Loucy (cell line): ENCODE results near the gene ZBTB2.

Experiments used
- H2AFZ ChIP-seq: fragments of 200-600 bp; sonication (generic); 2 replicates; pipeline ENCODE4 v1.6.0; 2016; ENCODE audit warnings: antibody characterized with exemption, mild to moderate bottlenecking, low read length, moderate library complexity
- H3F3A ChIP-seq: fragments of 200-600 bp; 2 replicates; pipeline ENCODE4 v1.6.0; 2016; ENCODE audit warnings: antibody characterized with exemption, low read depth, mild to moderate bottlenecking
- H3K27me3 ChIP-seq: fragments of 200-600 bp; sonication (generic); 2 replicates; pipeline ENCODE4 v1.6.1; 2014; ENCODE audit warnings: low read length, mild to moderate bottlenecking; ENCODE audit not compliant: insufficient read depth, poor library complexity, severe bottlenecking
- H3K36me3 ChIP-seq: fragments of 200-600 bp; sonication (generic); 2 replicates; pipeline ENCODE4 v1.6.1; 2016; ENCODE audit warnings: low read length; ENCODE audit not compliant: insufficient read depth
- H3K4me1 ChIP-seq: fragments of 200-600 bp; sonication (generic); 2 replicates; pipeline ENCODE4 v1.5.1; 2014; ENCODE audit warnings: low read length, mild to moderate bottlenecking; ENCODE audit not compliant: insufficient read depth, poor library complexity, severe bottlenecking
- H3K4me2 ChIP-seq: fragments of 200-600 bp; sonication (generic); 2 replicates; pipeline ENCODE4 v1.6.0; 2014; ENCODE audit warnings: antibody characterized with exemption, low read length, low read depth, mild to moderate bottlenecking; ENCODE audit not compliant: poor library complexity, severe bottlenecking
- H3K4me3 ChIP-seq: fragments of 200-600 bp; sonication (generic); 2 replicates; pipeline ENCODE4 v1.5.1; 2014; ENCODE audit warnings: low read length, mild to moderate bottlenecking, mixed read lengths; ENCODE audit not compliant: poor library complexity, severe bottlenecking
- H3K79me2 ChIP-seq: fragments of 200-600 bp; sonication (generic); 2 replicates; pipeline ENCODE4 v1.6.1; 2014; ENCODE audit warnings: low read length; ENCODE audit not compliant: insufficient read depth
- H3K9ac ChIP-seq: fragments of 200-600 bp; sonication (generic); 2 replicates; pipeline ENCODE4 v1.6.0; 2014; ENCODE audit warnings: mild to moderate bottlenecking, low read depth, low read length, moderate library complexity; ENCODE audit not compliant: poor library complexity, severe bottlenecking
- H3K9me2 ChIP-seq: fragments of 200-600 bp; sonication (generic); replicated peaks from 2 replicates; pipeline ENCODE4 v1.6.1; 2016; ENCODE audit warnings: low read depth, low read length, mixed read lengths
- H3K9me3 ChIP-seq: fragments of 200-600 bp; sonication (generic); 2 replicates; pipeline ENCODE4 v1.6.1; 2014; ENCODE audit warnings: mild to moderate bottlenecking, antibody characterized with exemption, low read length, low read depth; ENCODE audit not compliant: insufficient read depth
- H4K20me1 ChIP-seq: fragments of 200-600 bp; sonication (generic); 2 replicates; pipeline ENCODE4 v1.6.0; 2014; ENCODE audit warnings: antibody characterized with exemption, low read length, mild to moderate bottlenecking; ENCODE audit not compliant: insufficient read depth, poor library complexity, severe bottlenecking
- EZH2phosphoT487 ChIP-seq: fragments of 200-600 bp; IDR thresholded peaks from 2 replicates; pipeline ENCODE4 v1.6.1; 2018; ENCODE audit warnings: antibody characterized with exemption, mild to moderate bottlenecking, moderate library complexity, borderline replicate concordance
- TF ChIP-seq, protein P1 (sequence below): fragments of 200-600 bp; sonication (generic); conservative IDR thresholded peaks from 2 replicates; pipeline ENCODE4 v1.5.1; 2014; ENCODE audit warnings: mild to moderate bottlenecking, antibody characterized with exemption, low read length

The ZBTB2 gene

DNA sequence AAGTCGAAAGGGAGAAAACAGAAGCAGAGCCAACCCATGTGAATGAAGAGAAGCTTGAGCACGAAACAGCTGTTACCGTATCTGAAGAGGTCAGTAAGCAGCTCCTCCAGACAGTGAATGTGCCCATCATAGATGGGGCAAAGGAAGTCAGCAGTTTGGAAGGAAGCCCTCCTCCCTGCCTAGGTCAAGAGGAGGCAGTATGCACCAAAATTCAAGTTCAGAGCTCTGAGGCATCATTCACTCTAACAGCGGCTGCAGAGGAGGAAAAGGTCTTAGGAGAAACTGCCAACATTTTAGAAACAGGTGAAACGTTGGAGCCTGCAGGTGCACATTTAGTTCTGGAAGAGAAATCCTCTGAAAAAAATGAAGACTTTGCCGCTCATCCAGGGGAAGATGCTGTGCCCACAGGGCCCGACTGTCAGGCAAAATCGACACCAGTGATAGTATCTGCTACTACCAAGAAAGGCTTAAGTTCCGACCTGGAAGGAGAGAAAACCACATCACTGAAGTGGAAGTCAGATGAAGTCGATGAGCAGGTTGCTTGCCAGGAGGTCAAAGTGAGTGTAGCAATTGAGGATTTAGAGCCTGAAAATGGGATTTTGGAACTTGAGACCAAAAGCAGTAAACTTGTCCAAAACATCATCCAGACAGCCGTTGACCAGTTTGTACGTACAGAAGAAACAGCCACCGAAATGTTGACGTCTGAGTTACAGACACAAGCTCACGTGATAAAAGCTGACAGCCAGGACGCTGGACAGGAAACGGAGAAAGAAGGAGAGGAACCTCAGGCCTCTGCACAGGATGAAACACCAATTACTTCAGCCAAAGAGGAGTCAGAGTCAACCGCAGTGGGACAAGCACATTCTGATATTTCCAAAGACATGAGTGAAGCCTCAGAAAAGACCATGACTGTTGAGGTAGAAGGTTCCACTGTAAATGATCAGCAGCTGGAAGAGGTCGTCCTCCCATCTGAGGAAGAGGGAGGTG lies 38.7 kb downstream of the ZBTB2 start:
- TF ChIP-seq, protein P1, sequence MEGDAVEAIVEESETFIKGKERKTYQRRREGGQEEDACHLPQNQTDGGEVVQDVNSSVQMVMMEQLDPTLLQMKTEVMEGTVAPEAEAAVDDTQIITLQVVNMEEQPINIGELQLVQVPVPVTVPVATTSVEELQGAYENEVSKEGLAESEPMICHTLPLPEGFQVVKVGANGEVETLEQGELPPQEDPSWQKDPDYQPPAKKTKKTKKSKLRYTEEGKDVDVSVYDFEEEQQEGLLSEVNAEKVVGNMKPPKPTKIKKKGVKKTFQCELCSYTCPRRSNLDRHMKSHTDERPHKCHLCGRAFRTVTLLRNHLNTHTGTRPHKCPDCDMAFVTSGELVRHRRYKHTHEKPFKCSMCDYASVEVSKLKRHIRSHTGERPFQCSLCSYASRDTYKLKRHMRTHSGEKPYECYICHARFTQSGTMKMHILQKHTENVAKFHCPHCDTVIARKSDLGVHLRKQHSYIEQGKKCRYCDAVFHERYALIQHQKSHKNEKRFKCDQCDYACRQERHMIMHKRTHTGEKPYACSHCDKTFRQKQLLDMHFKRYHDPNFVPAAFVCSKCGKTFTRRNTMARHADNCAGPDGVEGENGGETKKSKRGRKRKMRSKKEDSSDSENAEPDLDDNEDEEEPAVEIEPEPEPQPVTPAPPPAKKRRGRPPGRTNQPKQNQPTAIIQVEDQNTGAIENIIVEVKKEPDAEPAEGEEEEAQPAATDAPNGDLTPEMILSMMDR: no peak
- TF ChIP-seq EZH2phosphoT487: no peak
- no peaks in the 10 kb centered on the region for H3K9me3 ChIP-seq
- no peak overlapping the region for H3K4me2 ChIP-seq
- no peaks in the 10 kb centered on the region for H3K4me1 ChIP-seq
- H3K9ac ChIP-seq: no peak overlapping the region
- no peaks in the 10 kb centered on the region for H4K20me1 ChIP-seq
- H3K27me3 ChIP-seq: no peaks in the 10 kb centered on the region
- H3F3A ChIP-seq: no peaks in the 10 kb centered on the region
- H3K79me2 ChIP-seq: no peaks in the 10 kb centered on the region
- no peaks in the 10 kb centered on the region for H3K9me2 ChIP-seq
- no peaks in the 10 kb centered on the region; the same call in 1 of the 2 replicates for H3K36me3 ChIP-seq
- H2AFZ ChIP-seq: no peak overlapping the region
- no peak overlapping the region for H3K4me3 ChIP-seq

DNA sequence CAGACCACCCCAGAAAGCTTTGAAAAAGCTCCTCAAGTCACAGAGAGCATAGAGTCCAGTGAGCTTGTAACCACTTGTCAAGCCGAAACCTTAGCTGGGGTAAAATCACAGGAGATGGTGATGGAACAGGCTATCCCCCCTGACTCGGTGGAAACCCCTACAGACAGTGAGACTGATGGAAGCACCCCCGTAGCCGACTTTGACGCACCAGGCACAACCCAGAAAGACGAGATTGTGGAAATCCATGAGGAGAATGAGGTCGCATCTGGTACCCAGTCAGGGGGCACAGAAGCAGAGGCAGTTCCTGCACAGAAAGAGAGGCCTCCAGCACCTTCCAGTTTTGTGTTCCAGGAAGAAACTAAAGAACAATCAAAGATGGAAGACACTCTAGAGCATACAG lies 39.6 kb downstream of the ZBTB2 start:
- no peaks in the 10 kb centered on the region; the same call in 1 of the 2 replicates for H3K36me3 ChIP-seq

DNA sequence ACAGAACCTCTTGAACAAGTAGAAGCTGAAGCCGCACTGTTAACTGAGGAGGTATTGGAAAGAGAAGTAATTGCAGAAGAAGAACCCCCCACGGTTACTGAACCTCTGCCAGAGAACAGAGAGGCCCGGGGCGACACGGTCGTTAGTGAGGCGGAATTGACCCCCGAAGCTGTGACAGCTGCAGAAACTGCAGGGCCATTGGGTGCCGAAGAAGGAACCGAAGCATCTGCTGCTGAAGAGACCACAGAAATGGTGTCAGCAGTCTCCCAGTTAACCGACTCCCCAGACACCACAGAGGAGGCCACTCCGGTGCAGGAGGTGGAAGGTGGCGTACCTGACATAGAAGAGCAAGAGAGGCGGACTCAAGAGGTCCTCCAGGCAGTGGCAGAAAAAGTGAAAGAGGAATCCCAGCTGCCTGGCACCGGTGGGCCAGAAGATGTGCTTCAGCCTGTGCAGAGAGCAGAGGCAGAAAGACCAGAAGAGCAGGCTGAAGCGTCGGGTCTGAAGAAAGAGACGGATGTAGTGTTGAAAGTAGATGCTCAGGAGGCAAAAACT lies 40.1 kb downstream of the ZBTB2 start:
- Histone ChIP-seq H3K9me2 (no peaks in the 10 kb centered on the region), H3F3A (no peaks in the 10 kb centered on the region), H4K20me1 (no peaks in the 10 kb centered on the region), H3K9ac (no peak overlapping the region), H2AFZ (no peak overlapping the region), H3K4me3 (no peak overlapping the region), H3K36me3 (no peaks in the 10 kb centered on the region; the same call in 1 of the 2 replicates), H3K27me3 (no peaks in the 10 kb centered on the region), H3K79me2 (no peaks in the 10 kb centered on the region), H3K4me2 (no peak overlapping the region), H3K4me1 (no peaks in the 10 kb centered on the region), H3K9me3 (no peaks in the 10 kb centered on the region)
- TF ChIP-seq, protein P1: no peak
- no peak for TF ChIP-seq EZH2phosphoT487

More for the DNA sequence above, 39.6 kb downstream of the ZBTB2 start:
- no peak overlapping the region for H3K4me3 ChIP-seq
- no peak for TF ChIP-seq EZH2phosphoT487
- TF ChIP-seq, protein P1: no peak
- no peaks in the 10 kb centered on the region for H3K79me2 ChIP-seq
- H3K4me1 ChIP-seq: no peaks in the 10 kb centered on the region
- H3K9ac ChIP-seq: no peak overlapping the region
- no peaks in the 10 kb centered on the region for H3K9me2 ChIP-seq
- no peak overlapping the region for H2AFZ ChIP-seq
- H3K9me3 ChIP-seq: no peaks in the 10 kb centered on the region
- H3K4me2 ChIP-seq: no peak overlapping the region
- no peaks in the 10 kb centered on the region for H3K27me3 ChIP-seq
- no peaks in the 10 kb centered on the region for H3F3A ChIP-seq
- H4K20me1 ChIP-seq: no peaks in the 10 kb centered on the region
